ENCODE data around the gene WFDC10A.
A peak's percentile ranks its signal among the peaks of the same experiment; 100 is the strongest.
"Not testable (repeated sequence)": the region's sequence is repeated elsewhere in the genome, so short reads cannot be mapped to it uniquely, and the experiment has no call there.

Gene WFDC10A

GRCh38 chr20:45629496-45630100 is at the start of gene WFDC10A:
WFDC10A (plus strand) TSS chr20:45629739; CDS start chr20:45629814, 75 bp downstream.
- H3K27me3 Mint-ChIP-seq: peaks cover 45% of the 10 kb centered on the region
- peaks cover 4% of the 10 kb centered on the region for H3K4me1 Mint-ChIP-seq
- peak; percentile 78 for ATAC-seq
- no peak within 1 kb of the TSS for H3K4me3 Mint-ChIP-seq
- H3K9me3 Mint-ChIP-seq: peaks cover 9% of the 10 kb centered on the region
- no peaks in the 10 kb centered on the region for H3K36me3 Mint-ChIP-seq
- no peak within 1 kb of the TSS for H3K27ac Mint-ChIP-seq

- Mint-ChIP-seq H3K27ac (no peak overlapping the region), H3K4me3 (no peak overlapping the region), H3K27me3 (peaks cover 13% of the 10 kb centered on the region), H3K4me1 (no peaks in the 10 kb centered on the region), H3K36me3 (no peaks in the 10 kb centered on the region), H3K9me3 (peaks cover 4% of the 10 kb centered on the region)
- ATAC-seq: no peak
Observed at GRCh38 chr20:45581702-45582101, 47.8 kb upstream of the WFDC10A start.

- Mint-ChIP-seq H3K4me1 (no peaks in the 10 kb centered on the region), H3K36me3 (no peaks in the 10 kb centered on the region), H3K9me3 (peaks cover 4% of the 10 kb centered on the region), H3K27ac (no peak overlapping the region), H3K4me3 (no peak overlapping the region), H3K27me3 (peaks cover 16% of the 10 kb centered on the region)
- ATAC-seq: no peak
Observed at GRCh38 chr20:45583502-45583901, 46.0 kb upstream of the WFDC10A start.

- not testable (repeated sequence) for H3K27ac Mint-ChIP-seq, H3K4me3 Mint-ChIP-seq, ATAC-seq, H3K36me3 Mint-ChIP-seq, H3K4me1 Mint-ChIP-seq, H3K9me3 Mint-ChIP-seq
- peaks cover 16% of the 10 kb centered on the region for H3K27me3 Mint-ChIP-seq
Observed at GRCh38 chr20:45584294-45584693, 45.2 kb upstream of the WFDC10A start.

GRCh38 chr20:45585986-45586385 is 43.6 kb upstream of the WFDC10A start:
- H3K36me3 Mint-ChIP-seq, H3K27ac Mint-ChIP-seq, H3K9me3 Mint-ChIP-seq, H3K4me3 Mint-ChIP-seq, ATAC-seq, H3K4me1 Mint-ChIP-seq: not testable (repeated sequence)
- peaks cover 11% of the 10 kb centered on the region for H3K27me3 Mint-ChIP-seq

- no peaks in the 10 kb centered on the region for H3K4me1 Mint-ChIP-seq
- no peak for ATAC-seq
- H3K9me3 Mint-ChIP-seq: peaks cover 3% of the 10 kb centered on the region
- no peak overlapping the region for H3K27ac Mint-ChIP-seq
- no peak overlapping the region for H3K4me3 Mint-ChIP-seq
- peaks cover 36% of the 10 kb centered on the region for H3K27me3 Mint-ChIP-seq
- no peaks in the 10 kb centered on the region for H3K36me3 Mint-ChIP-seq
Observed at GRCh38 chr20:45588800-45589199, 40.7 kb upstream of the WFDC10A start.

- H3K36me3 Mint-ChIP-seq: no peaks in the 10 kb centered on the region
- H3K9me3 Mint-ChIP-seq: peaks cover 3% of the 10 kb centered on the region
- H3K4me1 Mint-ChIP-seq: no peaks in the 10 kb centered on the region
- no peak overlapping the region for H3K27ac Mint-ChIP-seq
- no peak overlapping the region for H3K4me3 Mint-ChIP-seq
- ATAC-seq: no peak
- H3K27me3 Mint-ChIP-seq: peaks cover 45% of the 10 kb centered on the region
Observed at GRCh38 chr20:45589725-45590124, 39.8 kb upstream of the WFDC10A start.

GRCh38 chr20:45592574-45593189 is 36.9 kb upstream of the WFDC10A start:
- H3K27ac Mint-ChIP-seq: no peak overlapping the region
- no peaks in the 10 kb centered on the region for H3K36me3 Mint-ChIP-seq
- ATAC-seq: peak; percentile 51
- H3K4me3 Mint-ChIP-seq: no peak overlapping the region
- peaks cover 3% of the 10 kb centered on the region for H3K9me3 Mint-ChIP-seq
- H3K27me3 Mint-ChIP-seq: peaks cover 56% of the 10 kb centered on the region
- no peaks in the 10 kb centered on the region for H3K4me1 Mint-ChIP-seq

- no peak for ATAC-seq
- H3K4me1 Mint-ChIP-seq: no peaks in the 10 kb centered on the region
- H3K9me3 Mint-ChIP-seq: peaks cover 3% of the 10 kb centered on the region
- no peak overlapping the region for H3K4me3 Mint-ChIP-seq
- H3K27me3 Mint-ChIP-seq: peaks cover 62% of the 10 kb centered on the region
- no peak overlapping the region for H3K27ac Mint-ChIP-seq
- no peaks in the 10 kb centered on the region for H3K36me3 Mint-ChIP-seq
Observed at GRCh38 chr20:45593498-45593897, 36.0 kb upstream of the WFDC10A start.

- Mint-ChIP-seq H3K36me3 (no peaks in the 10 kb centered on the region), H3K4me3 (no peak overlapping the region), H3K27me3 (peaks cover 62% of the 10 kb centered on the region), H3K9me3 (peaks cover 3% of the 10 kb centered on the region), H3K4me1 (no peaks in the 10 kb centered on the region), H3K27ac (no peak overlapping the region)
- ATAC-seq: no peak
Observed at GRCh38 chr20:45595235-45595634, 34.3 kb upstream of the WFDC10A start.

- Mint-ChIP-seq H3K4me1 (no peaks in the 10 kb centered on the region), H3K27me3 (peaks cover 55% of the 10 kb centered on the region), H3K9me3 (peaks cover 11% of the 10 kb centered on the region), H3K4me3 (no peak overlapping the region), H3K36me3 (no peaks in the 10 kb centered on the region), H3K27ac (no peak overlapping the region)
- ATAC-seq: no peak
Observed at GRCh38 chr20:45607810-45608209, 21.7 kb upstream of the WFDC10A start.

- peaks cover 53% of the 10 kb centered on the region for H3K27me3 Mint-ChIP-seq
- no peak for ATAC-seq
- peaks cover 7% of the 10 kb centered on the region for H3K9me3 Mint-ChIP-seq
- no peaks in the 10 kb centered on the region for H3K4me1 Mint-ChIP-seq
- no peaks in the 10 kb centered on the region for H3K36me3 Mint-ChIP-seq
- H3K4me3 Mint-ChIP-seq: no peak overlapping the region
- H3K27ac Mint-ChIP-seq: no peak overlapping the region
Observed at GRCh38 chr20:45611054-45611453, 18.5 kb upstream of the WFDC10A start.

- Mint-ChIP-seq H3K27ac (no peak overlapping the region), H3K4me3 (no peak overlapping the region), H3K36me3 (no peaks in the 10 kb centered on the region), H3K9me3 (peaks cover 3% of the 10 kb centered on the region), H3K27me3 (peaks cover 47% of the 10 kb centered on the region), H3K4me1 (no peaks in the 10 kb centered on the region)
- ATAC-seq: no peak
Observed at GRCh38 chr20:45612314-45612713, 17.2 kb upstream of the WFDC10A start.

GRCh38 chr20:45617591-45617990 is 11.9 kb upstream of the WFDC10A start:
- Mint-ChIP-seq H3K27ac (no peak overlapping the region), H3K9me3 (peaks cover 4% of the 10 kb centered on the region), H3K36me3 (no peaks in the 10 kb centered on the region), H3K27me3 (peaks cover 10% of the 10 kb centered on the region), H3K4me3 (no peak overlapping the region), H3K4me1 (no peaks in the 10 kb centered on the region)
- no peak for ATAC-seq

GRCh38 chr20:45621593-45621992 is 7.9 kb upstream of the WFDC10A start:
- Mint-ChIP-seq H3K27me3 (peaks cover 21% of the 10 kb centered on the region), H3K9me3 (peaks cover 14% of the 10 kb centered on the region), H3K4me3 (no peak overlapping the region), H3K27ac (no peak overlapping the region), H3K4me1 (no peaks in the 10 kb centered on the region), H3K36me3 (no peaks in the 10 kb centered on the region)
- no peak for ATAC-seq

- Mint-ChIP-seq H3K27ac (no peak overlapping the region), H3K9me3 (peaks cover 10% of the 10 kb centered on the region), H3K36me3 (no peaks in the 10 kb centered on the region), H3K4me1 (peaks cover 4% of the 10 kb centered on the region), H3K4me3 (no peak overlapping the region), H3K27me3 (peaks cover 49% of the 10 kb centered on the region)
- no peak for ATAC-seq
Observed at GRCh38 chr20:45626540-45626939, 3.0 kb upstream of the WFDC10A start.

Data from stimulated activated memory B cell treated with anti-CD40 and anti-IgM and Interleukin-4, amounts not matched to agents 10 μg/mL and 1 μg/mL and 100 μg/mL, for 72 hours (primary cell).